Stimulated activated CD8-positive, alpha-beta memory T cell treated with anti-CD3 and anti-CD28 coated beads, Interleukin-15, amount 100 ng/mL, for 48 hours (primary cell): ENCODE measurements around the gene CASP12.

Experiments used
- DNase-seq, 2 donors: peaks; one replicate each; pipeline ENCODE4 v3.0.0-alpha.2; 2020; ENCODE audit warnings: low read depth in 2 of 2

CASP12 gene

DNA sequence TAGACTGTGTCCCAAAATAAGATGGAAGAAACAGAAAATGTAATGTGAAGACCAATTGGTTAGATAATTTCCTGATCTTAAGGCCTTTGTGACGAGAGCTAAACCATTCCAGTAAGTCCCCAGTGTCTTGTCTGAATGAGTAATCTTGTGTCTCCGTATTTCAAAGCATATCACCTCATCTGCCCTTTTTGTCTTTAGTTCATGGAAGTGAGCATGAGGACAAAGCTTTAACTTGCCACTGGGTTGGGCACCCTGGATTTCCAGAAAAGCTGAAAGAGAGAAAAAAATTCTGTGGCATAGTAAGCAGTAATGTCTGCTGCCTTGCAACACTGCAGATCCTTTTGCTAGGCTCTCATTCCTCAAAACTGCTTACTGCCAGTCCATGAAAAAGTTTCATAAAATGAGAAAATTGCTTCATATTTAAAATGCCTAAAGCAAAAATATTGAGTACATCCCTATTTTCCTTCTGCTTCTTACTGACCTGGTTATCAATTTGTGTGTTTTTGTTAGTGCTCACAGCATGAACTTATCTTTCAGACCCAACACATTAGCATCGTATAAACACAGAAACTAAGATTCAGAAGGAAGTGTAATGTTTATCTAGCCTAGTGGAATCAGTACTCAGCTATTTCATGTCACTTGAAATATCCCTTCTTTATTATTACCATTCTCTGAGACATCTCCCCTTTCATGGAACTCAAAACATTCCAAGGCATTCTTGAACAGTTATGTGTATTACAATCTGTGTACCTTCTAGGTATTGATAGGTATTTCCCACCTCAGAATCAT is 5.3 kb downstream of the CASP12 start:
- no peak for DNase-seq

DNA sequence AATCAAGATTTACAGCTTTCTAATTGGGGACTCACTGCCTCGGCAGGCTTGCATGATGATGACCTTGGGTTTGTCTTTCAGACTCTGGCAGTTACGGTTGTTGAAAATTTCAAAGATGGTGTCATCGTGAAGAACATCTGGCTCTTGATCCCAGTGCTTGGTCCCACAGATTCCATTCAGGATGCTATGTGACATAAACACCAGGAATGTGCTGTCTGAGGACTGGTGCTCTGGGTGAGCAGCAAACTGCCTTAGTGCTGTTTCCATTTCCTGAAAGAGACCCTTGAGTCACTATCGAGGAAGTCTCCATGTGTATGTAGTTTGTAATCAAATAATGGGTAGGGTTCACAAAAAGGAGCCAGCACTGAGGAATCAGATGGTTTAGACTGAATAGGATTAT is 7.1 kb downstream of the CASP12 start:
- DNase-seq, result no peak

DNA sequence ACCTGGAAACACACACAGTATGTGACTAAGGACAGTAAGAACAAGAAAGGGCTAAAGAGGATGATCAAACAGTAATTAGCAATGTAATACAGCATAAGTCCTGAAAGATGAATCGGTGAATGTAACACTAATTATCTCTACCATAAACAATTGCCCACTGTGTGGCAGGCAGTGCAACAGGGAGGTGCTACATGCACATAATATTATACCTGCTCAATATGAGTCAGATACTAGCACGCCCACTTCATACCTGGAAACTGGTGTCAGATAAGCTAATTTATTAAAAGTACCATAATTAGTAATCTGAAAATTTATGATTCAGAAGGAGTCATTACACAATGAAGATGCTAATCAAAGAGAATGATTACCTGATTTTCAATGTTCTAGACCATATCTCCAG is 14.9 kb downstream of the CASP12 start:
- DNase-seq, result no peak

DNA sequence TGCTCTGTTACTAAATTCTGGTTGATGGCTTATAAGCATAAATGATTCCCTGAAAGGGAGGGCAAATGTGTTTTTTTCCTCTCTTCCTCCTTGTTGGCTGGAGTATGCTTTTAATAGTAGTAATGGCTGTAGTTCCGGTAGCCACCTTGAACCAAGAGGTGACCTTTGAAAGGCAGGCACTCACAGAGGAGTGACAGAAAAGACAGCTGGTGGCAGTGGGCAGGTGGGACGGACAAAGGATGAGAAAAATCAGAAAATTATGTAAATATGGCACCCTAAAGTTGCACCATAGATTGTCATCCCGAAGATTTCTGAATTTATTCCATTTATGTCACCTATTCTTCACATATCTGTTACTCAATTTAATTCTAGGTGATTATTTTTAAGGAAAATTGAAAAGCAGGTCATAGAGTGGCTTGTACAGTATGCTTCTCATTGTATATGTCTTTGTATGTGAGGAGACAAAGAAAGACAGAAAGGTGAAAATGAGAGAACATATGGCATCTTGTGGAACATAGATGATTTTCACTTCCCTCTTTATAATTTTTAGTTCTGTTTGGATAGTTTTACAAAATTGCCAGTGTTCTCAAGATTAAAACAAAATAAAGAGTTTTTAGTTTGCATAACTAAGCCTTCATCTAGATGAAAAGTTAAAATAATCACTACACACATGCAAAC is 17.0 kb downstream of the CASP12 start:
- DNase-seq, result no peak

DNA sequence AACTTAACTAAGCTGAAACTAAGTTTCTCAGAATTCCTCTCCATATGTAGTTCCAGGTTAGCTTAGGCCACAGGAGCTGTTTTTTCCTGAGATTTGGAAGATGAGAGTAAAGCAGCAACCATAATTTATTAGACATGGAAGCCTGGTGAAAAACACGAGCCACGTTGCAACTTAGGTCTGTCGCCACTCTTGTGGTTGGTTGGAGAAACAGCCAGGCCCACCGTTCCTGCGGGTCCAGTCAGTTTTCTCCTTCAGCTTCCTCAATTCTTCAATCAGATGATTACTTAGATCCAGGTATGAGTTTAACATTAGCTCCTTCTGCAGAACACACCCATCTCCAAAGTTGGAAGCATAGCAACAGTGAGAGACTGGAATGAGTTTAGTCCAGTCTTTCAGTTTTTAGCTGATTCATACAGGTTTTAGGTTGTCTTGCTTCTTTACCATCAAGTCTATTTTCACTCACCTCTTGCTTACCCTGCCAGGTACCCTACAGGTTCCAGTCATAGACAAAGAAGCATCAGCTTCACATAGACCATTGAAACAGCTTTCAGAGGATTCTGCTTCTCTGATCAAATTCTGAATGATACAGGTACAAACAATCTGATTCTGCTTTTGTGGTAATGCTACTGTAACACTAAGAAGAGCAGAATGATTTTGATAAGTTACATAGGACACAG is 18.6 kb downstream of the CASP12 start:
- no peak for DNase-seq

DNA sequence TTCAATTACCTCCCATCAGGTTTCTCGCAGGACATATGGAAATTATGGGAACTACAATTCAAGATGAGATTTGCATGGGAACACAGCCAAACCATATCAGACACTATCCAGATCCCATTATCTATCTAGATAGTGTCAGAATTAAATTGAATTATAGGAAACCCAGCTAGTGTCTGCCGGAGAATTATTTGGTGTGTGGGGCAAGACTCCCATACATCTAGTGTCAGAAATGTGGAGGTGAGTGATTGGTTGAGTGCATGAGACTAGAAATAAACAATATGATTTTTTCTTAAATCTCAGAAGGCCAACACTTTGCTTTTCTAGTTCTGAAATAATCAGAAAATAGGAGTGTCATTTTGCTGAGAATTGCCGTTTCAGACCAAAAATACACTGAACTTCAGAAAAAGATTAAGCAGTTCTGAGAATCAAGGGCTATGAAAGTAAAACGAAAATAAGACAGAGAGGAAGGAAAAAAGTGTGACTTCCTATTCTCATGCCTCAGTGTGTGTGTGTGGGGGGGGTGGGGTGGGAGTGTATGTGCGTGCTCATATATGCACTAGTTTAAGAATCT is 21.3 kb downstream of the CASP12 start:
- no peak for DNase-seq

DNA sequence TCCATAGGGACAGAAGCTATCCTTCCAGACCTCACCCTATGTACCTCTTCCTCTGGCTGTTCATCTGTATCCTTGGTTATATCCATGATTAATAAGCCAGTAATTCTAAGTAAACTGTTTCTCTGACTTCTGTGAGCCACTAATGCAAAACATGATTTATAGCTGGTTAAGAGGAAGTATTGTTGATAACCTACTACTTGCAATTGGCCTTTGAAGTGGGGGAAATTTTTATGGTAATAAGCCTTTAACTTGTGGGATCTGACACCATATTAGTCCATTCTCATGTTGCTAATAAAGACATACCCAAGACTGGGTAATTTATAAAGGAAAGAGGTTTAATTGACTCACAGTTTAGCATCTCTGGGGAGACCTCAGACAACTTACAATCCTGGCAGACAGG is 21.9 kb downstream of the CASP12 start:
- DNase-seq, result no peak

DNA sequence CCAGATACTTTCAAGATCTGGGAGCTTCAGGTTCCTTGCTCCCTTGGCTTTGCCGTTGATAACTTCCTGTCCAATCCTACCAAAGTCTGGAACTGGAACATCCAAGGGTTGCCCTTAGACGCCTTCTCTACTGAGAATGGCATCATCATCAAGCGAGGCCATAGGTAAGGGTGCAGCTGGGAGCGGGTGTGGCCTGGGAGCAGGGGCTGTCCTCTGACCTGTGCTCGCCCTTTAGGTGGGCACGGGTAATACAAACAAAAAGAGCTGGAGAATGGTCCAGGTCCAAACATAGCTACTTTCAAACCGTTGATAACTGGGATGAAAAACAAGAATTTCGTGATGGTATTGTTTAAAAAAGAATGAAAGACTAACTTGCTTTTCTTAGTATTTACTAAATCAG is 25.0 kb downstream of the CASP12 start:
- DNase-seq, result no peak

DNA sequence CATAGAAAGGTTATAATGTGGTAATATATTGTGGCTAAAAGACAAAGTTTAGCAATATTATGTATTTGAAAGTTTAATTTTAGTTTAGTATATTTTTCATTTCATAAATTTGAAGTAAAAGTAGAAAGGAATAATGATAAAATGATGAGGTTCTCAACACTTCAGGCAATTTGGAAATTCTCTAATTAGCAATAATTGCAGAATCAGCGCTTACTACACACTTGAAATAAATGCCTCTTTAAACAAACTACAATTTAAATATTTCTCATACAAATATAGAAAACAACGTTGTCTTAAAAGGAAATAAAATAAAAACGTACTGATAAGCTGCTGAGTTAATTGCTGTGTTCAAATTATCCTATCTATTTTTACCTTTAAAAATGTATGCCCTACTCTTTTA is 25.9 kb downstream of the CASP12 start:
- DNase-seq, result no peak

DNA sequence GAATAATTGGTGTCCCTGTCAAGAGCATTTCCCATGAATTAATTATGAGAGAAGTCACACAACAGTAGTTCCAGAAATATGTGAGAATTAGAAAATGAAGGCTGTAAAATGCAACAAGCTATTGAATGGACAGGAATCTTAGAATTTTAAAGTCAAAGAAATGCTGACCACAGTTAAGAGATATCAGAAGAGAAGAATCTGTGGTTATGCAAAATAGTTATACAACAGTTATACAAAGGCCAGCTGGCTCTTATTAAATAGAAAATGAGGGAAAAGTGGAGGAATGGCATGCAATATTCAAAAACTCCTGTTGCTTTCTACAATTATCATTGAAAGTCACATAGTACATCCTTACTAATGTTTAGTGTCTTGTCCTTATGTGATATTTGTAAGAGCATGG is 27.4 kb downstream of the CASP12 start:
- DNase-seq, result no peak

DNA sequence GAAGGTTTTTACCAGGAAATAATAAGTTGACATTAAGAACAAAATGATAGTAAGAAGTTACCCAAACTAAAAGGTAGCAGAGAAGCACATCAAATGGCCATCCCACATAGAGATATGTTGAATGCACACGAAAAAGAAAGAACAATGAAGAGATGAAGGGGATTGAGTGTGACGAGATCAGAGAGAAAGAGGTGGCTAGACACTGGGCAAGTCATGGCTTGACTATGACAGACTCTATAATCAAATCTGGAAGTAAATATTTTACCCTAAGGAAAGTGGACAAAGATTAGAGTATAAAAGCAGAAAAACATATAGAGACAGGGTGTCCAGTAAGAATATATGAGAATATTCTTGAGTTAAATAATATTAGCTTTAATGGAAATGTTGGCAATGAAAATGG is 31.4 kb downstream of the CASP12 start:
- no peak for DNase-seq

DNA sequence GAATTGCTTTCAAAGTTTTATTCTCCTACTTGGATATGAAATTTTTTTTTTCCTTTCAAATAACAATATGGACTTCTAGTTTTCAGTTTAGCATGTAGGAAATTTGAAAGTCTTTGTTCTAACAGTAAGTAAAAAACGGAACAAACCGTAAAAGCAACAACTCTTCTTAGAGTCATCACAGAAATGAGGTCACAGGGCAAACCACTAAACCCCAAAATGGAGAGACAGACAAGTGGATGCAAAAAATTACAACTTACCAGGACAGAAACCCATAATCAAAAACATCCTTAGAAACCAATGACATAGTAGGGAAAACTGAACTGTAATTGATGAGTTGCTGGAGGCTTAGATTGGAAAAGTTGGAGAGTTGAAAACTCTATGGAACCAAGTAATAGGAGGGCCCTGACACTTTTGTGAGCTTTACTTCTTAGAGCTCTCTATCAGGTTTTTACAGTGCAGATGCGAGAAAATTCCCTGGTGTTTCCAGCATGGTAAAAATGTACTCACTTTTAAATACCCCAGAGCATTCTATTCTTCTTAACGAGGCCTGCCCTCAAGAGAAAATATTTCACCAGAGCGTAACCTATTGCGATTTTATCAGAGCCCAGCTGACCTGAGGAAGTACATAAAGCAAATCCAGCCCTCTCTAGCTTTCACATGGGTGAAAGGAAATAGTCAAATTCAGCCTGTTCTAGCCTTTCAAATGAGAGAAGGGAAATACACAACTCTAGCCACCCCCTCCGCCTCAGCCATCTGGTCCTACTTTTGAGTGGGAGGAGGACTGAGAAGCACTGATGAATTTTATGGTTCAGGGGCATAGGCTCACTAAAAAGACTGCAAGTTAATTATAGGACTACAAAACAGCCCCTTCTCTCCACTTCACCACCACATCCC is 39.1 kb downstream of the CASP12 start:
- DNase-seq, result no peak

DNA sequence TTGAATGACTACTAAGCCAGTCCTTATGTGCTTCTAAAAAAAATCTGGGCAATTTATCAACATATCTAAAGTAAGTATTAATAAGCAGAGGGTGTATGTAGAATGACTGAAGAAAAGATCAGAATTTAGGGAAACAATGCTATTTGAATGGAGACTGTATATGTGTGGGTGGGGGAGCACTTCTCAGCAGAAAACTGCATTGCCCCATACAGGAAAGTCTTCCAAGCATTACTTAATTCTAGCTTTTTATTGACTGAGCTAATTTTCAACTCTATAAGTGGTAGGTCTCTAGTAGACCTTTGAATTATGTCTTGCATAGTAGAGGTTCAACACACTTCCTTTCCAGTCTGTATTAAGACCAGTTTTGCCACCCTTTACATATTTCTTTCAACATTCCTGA is 41.7 kb downstream of the CASP12 start:
- no peak for DNase-seq

DNA sequence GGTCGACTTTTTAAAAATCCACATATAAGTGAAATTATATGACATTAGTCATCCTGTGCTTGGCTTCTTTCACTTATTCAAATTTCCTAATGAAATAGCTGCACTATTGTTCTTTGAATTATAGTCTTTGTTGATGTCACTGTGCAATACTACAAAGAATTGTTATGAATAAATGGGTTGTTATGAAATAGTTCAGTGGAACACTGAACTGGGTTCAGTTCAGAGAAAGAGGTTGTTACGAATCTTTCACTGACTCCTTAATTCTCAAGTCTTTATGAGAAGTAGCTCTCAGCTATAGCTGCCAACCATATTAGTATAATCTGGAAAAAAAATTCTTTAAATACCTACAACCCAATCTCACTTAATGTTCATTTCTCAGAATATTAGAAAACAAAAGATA is 42.3 kb downstream of the CASP12 start:
- no peak for DNase-seq

DNA sequence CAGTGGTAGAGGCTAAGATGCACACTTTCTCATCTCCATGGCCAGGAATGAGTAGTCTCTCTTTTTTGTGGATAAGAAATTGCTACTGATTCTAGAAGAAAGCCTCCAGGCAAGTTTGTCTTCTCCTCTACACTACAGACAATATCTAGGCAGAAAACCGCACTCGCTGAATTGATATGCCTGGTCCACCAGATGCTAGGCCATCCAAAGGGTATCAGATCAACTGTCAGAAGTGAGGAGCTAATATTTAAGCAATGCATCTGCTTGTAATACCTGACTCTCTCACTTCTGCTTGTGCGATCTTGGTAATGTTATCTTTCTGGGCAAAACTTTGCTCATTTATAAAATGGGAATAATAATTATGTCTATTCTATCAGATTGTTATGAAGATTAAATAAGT is 45.0 kb downstream of the CASP12 start:
- DNase-seq, result no peak

DNA sequence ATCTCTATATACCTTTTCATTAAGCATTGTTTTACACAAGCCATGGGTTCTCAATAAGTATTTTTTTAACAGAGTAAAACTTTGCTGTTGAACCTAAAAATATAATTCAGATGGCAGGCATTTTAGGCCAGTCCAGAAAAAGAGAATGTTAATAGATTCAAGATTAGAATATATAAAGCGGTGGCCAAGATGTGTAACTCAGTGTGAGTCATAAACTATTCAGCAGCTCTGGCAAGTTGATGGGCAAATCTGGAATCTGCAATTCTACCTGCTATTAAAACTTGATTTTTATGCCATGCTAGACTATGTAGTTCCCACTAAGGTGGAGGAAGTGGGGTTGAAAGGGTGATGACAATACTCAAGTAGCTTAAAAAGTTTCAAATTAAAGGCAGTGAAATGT is 45.4 kb downstream of the CASP12 start:
- DNase-seq, result no peak

DNA sequence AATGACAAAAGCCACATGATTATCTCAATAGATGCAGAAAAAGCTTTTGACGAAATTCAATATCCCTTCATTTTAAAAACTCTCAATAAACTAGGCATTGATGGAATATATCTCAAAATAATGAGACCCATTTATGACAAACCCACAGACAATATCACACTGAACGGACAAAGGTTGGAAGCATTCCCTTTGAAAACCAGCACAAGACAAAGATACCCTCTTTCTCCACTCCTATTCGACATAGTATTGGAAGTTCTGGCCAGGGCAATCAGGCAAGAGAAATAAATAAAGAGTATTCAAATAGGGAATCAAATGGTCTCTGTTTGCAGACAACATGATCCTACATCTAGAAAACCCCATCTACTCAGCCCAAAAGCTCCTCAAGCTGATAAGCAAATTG is 52.0 kb downstream of the CASP12 start:
- no peak for DNase-seq

DNA sequence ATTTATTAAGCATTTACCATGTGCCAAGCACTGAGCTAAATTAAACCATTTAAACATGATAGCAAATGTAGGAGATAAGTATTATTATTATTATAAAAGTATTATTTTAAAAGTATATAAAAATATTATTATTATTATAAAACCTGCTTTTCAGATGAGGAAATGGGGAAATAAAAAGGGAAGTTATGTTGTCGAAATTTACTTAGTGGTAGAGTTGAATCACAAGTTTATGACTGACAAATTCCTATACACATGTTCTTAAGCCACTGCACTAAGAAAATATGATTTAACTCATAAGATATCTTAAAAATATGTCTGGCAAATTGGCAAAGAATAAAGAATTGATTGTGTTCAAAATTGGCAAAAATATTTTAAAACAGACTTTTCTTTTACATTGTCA is 53.8 kb downstream of the CASP12 start:
- DNase-seq, result no peak

DNA sequence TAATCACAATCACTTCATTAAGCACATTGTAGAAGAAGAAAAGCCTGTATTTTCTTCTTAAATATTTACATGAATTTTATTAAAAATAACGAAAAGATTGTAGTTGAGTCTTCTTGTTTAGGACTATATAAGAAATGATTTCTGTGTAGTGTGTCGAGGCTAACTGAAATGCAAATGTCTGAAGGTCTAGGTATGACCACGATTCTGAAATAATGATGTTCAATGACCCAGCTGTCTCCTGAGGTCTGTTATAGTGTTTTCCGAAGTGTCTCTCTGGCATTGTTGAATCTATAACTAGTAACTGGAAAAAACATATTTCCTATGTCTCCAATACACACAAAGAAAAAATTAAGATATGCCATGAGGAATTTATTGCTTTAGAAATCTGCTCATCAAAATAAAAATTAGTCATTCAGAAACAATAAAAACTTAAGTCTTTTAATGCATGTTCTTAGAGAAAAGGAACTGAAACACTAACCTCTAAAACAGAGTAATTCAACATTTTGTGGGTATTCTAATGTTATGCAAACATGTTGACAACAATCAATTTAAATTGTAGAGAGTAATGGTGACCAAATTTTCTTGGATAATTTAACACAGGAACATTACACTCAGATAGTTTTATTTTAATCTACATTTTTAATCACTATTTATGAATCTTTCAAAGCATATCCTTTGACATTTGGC is 55.0 kb downstream of the CASP12 start:
- no peak for DNase-seq

DNA sequence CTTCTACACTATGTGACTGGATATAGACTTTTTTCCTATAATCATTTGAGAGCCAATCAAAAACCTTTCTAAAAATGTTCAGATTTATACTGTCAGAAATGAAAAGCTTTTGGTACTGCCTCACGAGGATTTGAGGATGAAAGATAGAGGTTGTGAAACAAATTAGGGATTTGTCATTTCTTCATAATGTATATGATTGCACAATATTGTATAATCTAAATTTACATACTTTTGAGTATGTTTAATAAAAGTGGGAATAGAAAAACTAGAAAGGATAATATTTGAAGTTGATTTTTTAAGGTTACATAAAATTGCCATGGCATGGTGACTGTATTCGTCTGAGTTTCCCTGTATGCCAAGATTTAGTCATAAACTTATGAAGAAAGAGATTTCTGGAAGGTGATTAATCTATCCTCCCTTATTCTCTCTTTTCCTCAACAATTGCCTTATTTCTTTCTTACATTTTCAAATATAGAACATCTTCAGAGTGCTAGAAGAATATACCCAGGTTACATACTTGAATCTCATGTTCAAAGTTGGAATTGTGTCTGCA is 56.2 kb downstream of the CASP12 start:
- DNase-seq, result no peak

DNA sequence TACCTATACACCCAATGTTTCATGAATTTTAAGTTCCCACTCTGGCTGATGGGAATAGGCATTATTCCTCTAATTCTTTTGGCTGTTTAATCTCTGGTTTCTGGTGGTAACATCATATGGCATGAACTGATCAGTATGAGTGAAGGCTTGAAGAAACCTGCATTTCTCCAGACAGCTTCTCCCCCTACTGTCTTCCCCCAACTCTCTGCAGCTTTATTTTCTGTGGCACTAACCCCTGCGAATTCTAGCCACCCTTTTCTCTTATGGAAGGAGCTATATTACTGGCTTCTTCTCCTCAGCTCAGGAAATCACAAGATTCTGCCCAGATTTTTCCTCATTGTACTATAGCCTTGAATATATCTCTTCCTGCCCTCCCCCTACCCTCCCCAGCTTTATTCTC is 57.1 kb downstream of the CASP12 start:
- no peak for DNase-seq
